ENCODE data around the gene NEURL2.
"Not testable (repeated sequence)": the region's sequence is repeated elsewhere in the genome, so short reads cannot be mapped to it uniquely, and the experiment has no call there.

The NEURL2 gene

DNA sequence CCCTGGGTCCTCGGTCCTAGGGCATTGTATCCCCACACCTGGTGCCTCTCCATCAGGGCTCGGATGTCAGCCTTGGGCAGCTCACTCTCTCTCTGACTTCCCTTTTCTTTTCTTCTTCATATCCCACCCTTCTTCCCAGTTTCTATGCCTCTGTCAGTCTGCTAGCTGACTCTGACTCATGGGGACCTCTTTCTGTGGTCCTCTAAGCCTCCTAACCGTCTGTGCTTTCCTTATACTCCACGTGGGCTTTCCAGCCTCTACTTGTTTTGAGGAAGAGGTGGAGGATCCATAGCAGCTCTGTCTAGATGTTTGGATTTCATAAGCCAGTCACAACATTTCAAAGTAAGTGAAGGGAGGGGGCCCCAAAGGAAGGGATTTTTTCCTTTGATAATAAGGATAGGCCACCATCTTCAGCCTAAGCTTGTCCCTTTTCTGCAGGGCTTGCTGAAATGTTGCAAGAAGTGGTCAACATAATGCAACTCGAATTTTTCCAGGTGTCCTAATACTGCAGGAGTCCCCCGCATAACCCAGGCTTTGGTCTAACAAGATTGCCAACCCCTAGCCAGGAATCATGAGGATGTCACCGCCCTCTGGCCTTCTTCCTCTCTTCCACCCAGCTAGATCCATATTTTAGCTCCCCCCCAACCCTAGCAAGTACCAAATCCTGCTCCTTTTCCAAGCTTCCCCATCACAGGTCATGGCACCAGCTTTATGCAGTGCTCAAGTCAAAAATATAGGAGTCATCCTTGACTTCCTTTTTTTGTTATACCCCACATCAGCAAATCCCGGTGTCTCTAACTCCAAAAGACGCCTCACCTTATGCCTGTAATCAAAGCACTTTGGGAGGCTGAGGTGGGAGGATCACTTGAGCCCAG lies 29.7 kb upstream of the NEURL2 start:
- DNase-seq (ENCODE audit: low read depth in 2 of 2), result no peak

DNA sequence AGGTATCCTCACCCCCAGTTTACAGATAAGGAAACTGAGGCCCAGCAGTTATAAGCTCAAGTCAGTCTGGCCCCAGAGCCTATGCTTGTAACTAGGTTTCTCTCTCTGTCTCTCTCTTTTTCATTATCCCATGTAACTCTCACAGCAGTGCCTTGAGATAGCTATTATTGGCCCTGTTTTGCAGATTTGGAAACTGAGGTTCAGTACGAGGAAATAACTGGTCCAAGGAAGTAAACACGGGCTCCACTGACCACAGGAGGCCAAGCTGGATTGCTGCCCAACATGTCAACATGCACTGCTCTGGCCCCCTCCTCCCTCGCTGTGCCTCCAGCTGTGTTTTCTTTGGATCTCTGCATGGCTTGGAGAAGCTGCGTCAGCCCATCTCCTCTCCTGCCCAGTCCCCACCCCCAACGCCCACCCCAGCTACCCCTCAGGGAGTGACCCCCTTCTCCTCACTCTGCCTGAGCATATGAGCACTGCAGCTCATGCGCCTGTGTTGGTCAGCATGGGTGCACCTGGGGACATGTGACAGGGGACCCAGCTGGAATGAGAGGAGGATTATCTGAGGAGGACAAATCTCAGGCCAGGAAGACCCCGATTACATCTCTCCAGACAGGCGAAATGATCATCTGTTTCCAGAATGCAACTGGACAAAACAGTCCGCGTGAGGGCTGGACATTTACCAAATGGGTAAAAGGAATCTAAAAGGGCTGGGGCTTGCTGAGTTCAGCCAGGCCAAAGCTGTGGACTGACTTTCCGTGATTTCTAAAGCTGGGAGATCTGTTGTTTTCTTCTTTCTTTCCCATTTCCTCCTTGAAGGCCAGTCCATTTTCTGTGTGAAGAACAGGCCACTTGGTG lies 28.8 kb upstream of the NEURL2 start:
- no peak for DNase-seq (ENCODE audit: low read depth in 2 of 2)

DNA sequence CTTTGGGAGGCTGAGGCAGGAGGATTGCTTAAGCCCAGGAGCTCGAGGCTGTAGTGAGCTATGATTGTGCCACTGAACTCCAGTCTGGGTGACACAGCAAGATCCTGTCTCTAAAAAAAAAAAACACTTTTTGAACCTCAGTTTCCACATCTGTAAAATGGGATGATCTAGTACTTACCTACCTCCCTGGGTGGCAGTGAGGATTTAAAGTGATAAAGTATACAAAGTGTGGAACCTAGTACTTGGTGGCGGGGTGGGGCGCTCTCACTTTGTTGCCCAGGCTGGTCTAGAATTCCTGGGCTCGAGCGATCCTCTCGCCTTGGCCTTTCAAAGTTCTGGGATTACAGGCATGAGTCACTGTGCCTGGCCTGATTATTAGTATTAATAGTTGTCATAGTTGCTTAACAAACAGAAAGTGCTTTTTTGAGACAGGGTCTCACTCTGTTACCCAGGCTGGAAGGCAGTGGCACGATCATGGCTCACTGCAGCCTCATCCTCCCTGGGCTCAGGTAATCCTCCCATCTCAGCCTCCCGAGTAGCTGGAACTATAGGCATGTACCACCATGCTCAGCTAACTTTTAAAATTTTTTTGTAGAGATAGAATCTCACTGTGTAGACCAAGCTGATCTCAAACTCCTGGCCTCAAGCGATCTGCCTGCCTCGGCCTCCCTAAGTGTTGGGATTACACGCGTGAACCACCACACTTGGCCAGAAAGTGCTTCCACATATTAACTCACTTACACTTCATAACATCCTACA lies 27.9 kb upstream of the NEURL2 start:
- DNase-seq (ENCODE audit: low read depth in 2 of 2), result no peak

DNA sequence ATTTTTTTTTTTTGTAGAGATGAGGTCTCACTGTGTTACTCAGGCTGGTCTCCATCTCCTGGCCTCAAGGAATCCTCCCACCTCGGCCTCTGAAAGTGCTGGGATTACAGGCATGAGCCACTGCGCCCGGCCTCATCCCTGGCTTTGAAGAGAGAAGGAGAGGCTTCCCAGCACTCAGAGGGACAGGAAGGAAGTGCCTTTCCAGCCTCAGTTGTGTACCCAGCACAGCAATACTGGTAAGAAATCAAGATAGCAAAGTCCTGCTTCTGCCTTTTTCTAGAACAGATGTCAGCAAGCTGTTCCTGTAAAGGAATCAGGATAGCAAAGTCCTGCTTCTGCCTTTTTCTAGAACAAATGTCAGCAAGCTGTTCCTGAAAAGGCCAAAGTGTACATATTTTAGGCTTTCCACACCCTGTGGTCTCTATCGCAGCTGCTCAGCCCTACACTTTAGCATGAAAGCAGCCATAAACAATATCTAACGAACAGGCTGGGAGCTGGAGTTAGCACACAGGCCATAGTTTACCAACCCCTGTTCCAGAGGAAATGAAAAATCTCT lies 27.3 kb upstream of the NEURL2 start:
- no peak for DNase-seq (ENCODE audit: low read depth in 2 of 2)

DNA sequence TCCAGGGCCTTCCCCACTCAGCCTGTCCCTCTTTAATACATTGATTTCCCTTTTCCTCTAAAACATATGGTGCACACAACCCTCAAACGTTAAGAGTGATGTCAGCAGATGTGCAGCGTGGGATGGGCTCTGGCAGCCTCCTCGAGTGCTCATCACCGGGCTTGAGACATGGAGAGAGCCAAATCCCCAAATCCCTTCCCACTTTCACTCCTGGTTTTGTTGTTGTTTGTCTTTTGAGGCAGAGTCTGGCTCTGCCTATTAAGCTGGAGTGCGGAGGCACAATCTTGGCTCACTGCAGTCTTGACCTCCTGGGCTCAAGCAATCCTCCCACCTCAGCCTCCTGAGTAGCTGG lies 26.8 kb upstream of the NEURL2 start:
- DNase-seq (ENCODE audit: low read depth in 2 of 2), result no peak

DNA sequence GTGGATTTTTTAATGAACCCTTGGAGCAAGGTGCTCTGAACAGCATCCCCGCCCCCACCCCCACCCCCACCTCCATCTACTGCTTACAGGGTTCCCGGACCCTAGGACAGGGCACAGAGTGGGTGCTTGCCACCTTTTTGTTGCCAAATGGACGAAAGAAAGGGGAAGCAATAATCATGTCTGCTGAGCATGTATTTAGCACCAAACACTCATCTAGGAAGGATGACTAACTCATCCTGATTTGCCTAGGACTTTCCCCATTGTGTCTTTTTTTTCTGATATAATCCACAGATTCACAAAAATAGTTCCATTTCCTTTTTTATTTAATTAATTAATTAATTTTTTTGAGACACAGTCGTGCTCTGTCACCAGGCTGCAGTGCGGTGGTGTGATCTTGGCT lies 22.1 kb upstream of the NEURL2 start:
- DNase-seq (ENCODE audit: low read depth in 2 of 2), result no peak

DNA sequence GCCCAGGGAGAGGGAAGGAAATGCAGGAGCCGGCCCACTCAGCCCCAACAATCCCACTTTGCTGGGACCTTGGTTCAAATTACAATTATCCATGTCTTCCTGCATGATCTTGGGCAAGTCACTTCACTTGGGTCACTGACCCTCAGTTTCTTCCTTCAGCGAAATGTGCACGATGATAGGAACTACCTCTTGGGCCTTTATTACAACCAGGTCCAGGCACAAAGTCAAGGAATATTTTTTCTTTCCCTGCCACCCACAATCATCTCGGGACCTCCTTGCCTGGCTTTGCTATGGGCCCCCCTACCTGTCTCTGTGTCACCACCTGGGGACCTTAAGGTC lies 21.3 kb upstream of the NEURL2 start:
- no peak for DNase-seq (ENCODE audit: low read depth in 2 of 2)

DNA sequence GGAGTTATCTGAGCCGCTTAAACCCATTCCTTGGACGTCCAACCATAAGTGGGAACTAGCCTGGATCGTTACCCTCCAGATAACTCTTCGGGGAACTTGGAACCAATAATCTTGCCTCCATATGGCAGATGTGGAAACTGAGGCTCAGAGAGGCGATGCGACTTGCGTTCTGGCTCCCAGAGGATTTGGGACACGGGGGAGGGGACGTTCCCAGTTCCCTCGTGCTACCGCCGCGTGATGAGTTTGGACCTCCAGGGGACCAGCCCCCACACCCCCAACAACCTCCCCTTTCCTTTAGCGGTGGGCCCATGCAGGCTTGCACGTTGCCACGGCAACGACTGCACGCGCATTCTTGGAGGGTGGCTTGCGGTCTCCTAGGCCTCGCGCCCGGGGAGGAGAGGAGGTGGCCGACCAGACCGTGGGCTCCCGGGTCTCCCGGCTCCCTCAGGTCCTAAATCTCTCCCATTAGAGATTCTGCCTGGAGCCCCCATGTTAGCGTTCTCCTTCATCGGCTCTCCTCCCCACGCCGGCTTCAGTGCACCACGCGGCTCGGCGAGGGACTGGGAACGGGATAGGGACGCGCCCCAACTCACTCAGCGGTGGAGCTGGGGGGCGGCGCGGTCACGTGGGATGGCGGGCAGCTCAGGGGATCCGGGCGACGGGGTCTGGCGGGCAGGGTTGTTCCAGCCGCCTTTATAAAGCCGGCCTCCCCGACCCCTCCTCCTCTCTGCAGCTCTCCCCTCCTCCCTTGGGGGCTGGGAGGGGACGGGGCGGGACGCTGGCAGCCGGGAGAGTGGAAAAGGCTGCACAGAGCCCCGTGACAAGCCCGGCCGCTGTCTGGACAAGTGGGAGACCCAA lies 20.7 kb upstream of the NEURL2 start, which contains the start of gene PLTP:
TSS of gene PLTP (minus strand) at position 670 of the 858 bp plus-strand sequence. CDS start 703 bp downstream, outside the sequence.
- no peak for DNase-seq (ENCODE audit: low read depth in 2 of 2)

DNA sequence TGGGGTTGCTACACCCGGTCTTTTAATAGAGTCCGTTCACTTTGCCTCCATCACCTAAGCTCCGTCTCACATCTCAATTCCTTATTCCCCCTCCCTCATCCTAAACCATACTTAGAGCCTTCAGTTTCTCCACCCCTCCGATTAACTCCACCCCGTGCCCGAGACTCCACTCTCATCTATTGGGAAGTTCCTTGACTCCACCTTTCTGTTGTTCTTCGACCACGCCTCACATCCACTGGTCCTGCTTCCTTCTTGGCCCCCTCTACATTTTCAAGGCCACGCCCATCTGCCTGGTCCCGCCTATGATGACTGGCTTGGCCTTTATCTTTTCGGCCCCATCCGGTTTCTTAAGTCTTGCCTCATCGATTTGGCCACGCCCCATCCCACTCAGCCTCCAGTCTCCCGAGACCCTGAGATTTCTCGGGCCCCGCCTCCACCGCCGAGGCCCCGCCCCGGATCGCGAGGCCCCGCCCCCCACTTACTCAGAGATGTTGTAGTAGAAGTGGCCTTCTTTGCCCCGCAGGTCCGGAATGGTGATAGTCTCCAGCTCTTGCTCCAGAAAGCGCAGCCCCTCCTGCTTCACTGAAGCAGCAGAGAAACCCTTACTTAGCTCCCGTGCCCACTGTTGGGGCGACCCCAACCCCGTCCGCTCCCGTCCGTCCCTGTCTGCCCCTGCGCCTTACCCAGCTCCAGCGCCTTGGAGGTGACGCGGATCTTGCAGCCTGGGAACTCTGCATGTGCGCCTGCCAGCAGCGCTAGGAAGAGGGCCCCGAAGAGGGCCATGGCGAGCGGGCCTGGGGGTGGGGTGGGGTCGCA lies 19.9 kb upstream of the NEURL2 start:
- peak; percentile 94 to 98 for DNase-seq (ENCODE audit: low read depth in 2 of 2)

DNA sequence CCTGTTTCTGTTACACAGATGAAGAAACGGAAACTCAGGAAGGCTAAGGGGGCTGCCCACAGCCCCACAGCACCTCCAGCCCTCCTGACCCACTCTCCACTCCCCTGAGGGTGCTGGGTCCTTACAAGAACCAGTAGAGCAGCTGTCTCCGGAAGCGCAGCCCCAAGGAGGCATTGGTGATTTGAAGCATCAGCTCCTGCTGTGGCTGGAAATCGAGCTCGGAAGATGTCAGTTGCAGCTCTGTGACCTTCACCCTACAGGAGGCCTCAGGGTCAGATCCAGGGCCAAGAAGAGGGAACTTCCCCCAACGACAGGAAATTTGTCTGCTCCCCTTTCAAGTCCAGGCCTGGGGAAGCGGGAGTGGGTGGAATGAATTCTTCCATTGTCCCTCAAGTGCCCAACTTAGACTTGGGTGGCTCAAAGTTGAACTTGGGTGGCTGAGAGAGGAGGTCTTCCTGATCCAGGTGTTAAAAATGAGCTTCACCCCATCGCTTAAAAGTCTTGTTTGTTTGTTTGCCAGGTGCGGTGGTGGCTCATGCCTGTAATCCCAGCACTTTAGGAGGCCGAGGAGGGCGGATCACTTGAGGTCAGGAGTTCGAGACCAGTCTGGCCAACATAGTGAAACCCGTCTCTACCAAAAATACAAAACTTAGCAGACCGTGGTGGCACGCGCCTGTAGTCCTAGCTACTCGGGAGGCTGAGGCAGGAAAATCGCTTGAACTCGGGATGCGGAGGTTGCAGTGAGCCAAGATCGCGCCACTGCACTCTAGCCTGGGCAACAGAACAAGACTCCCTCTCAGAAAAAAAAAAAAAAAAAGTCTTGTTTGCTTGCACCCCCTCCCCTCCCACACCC lies 19.0 kb upstream of the NEURL2 start:
- no peak for DNase-seq (ENCODE audit: low read depth in 2 of 2)

DNA sequence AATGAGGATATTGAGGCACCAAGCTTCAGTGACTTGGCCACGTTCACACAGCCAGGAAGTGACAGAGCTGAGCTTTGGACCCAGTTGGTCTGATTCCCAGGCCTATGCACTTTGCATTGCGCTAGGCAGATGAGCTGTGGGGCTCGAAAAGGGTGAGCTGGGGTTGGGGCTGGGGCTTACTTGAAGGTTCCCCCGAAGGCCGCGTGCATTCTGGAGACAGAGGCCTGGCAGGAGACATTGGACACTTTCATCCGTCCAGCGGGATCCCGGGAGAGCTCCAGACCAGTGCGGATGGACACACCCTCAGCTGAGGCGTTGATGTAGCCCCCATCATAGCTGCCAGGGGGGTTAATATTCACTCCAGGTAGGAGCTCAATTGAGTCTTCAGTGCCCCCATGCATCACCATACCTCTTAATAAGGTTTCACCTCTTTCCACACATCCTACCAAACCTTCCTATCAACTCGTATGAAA lies 18.4 kb upstream of the NEURL2 start:
- DNase-seq (ENCODE audit: low read depth in 2 of 2), result no peak

DNA sequence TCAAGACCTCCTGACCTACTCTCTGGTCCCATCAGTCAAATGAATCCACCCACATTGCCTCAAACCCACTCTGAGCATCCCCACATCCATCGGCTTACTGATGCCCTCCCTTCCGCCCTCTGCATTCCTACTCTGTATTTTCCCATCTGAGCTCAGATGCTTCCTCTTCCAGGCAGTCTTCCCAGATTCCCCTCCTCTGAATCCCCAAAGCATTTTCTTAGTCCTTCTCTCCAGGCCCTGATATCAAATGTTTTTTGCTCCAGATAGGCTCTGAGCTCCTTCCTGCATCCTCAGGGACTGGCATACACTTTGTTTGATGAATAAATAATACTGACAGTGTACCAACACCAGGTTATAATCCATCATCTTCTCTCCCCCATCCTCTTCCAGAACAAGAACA lies 17.1 kb upstream of the NEURL2 start:
- DNase-seq (ENCODE audit: low read depth in 2 of 2), result no peak

DNA sequence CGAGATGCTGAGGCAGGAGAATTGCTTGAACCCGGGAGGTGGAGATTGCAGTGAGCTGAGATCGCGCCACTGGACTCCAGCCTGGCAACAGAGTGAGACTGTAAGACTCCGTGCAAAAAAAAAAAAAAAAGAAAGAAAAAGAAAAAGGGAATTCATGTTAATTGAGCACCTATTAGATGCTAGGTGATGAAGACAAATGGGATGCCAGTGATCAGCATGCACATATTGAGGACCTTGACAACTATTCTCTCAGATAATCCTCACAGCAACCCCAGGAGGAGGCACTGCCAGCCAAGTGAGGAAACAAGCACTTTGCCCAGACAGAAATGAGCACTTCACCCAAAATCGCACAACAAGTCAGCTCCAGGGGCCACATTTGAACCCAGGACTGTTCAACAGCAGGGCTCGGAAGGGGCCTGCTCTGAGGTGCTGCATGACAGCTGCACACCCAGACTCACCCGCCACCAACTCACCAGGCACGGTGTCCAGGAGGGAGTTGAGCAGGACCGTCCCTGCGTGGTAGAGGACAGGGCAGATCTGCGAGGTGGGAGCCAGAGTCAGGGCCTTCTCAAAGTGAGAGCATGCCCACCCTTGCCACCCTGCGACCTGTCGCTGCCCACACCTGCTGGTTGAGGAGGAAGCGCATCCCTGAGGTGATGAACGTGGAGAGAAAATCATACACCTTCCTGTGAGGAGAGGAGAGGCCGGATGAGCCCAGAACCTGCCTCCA lies 16.4 kb upstream of the NEURL2 start:
- DNase-seq (ENCODE audit: low read depth in 2 of 2), result no peak

DNA sequence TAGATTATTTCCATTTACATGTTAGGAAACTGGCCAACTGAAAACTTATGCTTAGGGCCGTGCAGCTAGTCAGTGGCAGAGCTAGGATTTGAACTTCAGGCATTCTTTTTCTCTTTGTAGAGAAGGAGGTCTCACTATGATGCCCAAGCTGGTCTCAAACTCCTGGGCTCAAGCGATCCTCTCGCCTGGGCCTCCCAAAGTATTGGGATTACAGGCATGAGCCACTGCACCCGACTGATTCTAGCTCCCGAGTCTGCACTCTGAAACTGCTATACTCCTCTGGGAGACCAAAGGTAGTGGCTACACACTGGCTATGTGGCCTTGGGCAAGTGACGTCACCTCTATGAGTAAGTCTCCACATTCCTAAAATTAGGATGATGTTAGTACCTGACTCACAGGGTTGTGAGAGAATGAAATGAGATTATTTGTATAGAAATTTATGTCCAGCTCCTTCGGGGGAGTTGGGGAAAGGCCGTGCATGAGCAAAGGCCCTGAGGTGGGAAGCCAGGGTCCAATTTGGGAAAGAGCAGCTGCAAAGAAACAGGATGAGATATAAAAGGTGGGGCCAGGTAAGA lies 14.6 kb upstream of the NEURL2 start:
- DNase-seq (ENCODE audit: low read depth in 2 of 2), result no peak

DNA sequence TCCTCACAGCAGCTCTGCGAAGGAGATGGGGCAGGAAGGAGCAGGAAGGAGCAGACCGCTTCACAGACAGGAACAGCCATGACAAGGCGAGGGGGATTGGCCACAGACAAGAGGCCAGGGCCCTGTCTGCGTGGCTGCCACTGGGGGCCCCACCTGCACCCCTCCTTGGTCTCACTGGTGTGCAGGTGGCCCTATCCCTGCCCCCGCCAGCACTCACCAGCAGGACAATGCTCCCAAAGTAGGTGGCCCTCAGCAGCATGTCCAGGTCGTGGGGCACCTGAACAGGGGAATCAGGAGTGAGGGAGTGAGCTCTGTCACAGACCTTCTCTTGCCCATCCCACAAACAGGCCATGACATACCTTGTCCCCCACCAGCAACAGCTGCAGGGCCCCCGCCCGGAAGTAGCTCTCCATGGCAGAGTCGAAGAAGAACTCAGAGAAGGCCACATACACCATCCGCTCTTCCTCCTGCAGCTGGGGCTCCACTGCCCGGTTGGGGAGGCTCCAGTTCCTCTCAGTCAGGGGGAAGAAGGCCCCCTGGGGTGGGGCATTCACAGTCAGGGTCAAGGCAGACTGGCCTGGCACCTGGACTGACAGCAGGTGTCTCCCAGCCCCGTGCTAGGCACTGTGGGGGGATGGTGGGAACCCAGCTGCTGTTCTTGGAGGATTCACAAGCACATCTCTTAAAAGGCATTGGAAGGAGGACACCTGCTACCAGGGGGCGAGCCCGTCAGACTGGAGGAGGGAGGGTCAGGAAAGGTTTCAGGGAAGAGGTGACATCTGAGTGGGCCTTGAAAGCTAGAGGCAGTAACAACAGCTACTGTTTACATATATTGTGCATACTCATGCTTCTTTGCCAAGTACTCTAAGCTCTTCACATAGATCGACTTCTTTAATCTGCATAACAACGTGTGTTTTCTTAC lies 13.8 kb upstream of the NEURL2 start:
- no peak for DNase-seq (ENCODE audit: low read depth in 2 of 2)

DNA sequence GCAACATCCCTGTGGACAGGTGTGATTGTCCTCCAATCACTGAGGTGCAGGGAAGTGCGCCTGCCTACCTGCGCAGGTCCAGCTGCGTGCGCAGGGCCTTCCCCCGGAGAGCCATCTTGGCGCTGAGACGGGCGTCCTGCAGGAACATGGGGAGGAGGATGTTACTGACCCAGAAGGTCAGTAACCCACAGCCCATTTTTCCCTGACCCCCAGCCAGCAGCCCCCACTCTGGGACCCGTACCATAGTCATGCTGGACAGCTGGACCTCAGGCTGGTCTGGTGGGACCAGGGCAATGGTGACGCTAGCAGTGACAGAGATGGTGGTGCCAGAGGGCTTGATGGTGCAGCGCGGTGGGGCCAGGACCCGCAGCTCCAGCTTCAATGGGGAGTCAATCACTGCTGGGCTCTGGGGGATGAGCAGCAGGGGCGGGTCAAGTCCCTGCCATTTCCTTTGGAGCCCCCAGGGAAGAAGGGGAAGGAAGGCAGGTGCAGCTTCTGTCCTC lies 11.2 kb upstream of the NEURL2 start:
- DNase-seq (ENCODE audit: low read depth in 2 of 2), result no peak

DNA sequence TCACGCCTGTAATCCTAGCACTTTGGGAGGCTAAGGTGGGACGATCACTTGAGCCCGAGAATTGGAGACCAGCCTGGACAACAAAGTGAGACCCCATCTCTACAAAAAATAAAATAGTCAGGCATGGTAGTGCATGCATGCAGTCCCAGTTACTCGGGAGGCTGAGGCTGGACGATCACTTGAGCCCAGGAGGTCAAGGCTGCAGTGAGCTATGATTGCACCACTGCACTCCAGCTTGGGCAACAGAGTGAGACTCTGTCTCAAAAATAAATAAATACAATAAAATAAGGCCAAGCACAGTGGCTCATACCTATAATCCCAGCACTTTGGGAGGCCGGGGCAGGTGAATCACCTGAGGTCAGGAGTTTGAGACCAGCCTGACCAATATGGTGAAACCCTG lies 10.3 kb upstream of the NEURL2 start:
- DNase-seq (ENCODE audit: low read depth in 2 of 2), result not testable (repeated sequence)
